Measurements from ENCODE around the gene SPATC1L.
A peak's percentile ranks its signal among the peaks of the same experiment; 100 is the strongest.

Gene SPATC1L

GRCh38 chr21:46165098-46165497 is 19.2 kb downstream of the SPATC1L start:
- DNase-seq = no peak

- DNase-seq = no peak
Measured at GRCh38 chr21:46163380-46163779, 20.9 kb downstream of the SPATC1L start.

GRCh38 chr21:46161633-46162592 is 22.3 kb downstream of the SPATC1L start:
- no peak for DNase-seq

- DNase-seq = no peak
Measured at GRCh38 chr21:46160907-46161632, 23.2 kb downstream of the SPATC1L start.

- no peak for DNase-seq
Measured at GRCh38 chr21:46160657-46160906, 23.7 kb downstream of the SPATC1L start.

GRCh38 chr21:46159841-46160656 is 24.2 kb downstream of the SPATC1L start:
- DNase-seq = no peak

- no peak for DNase-seq
Measured at GRCh38 chr21:46159390-46159789, 24.9 kb downstream of the SPATC1L start.

GRCh38 chr21:46158666-46159300 is 25.5 kb downstream of the SPATC1L start:
- no peak for DNase-seq

- DNase-seq = no peak
Measured at GRCh38 chr21:46157987-46158451, 26.2 kb downstream of the SPATC1L start.

- no peak for DNase-seq
Measured at GRCh38 chr21:46157396-46157986, 26.8 kb downstream of the SPATC1L start.

GRCh38 chr21:46156678-46157077 is 27.6 kb downstream of the SPATC1L start:
- DNase-seq = no peak

GRCh38 chr21:46156378-46156645 is 27.9 kb downstream of the SPATC1L start:
- no peak for DNase-seq

GRCh38 chr21:46155514-46156377 is 28.5 kb downstream of the SPATC1L start, which contains the start of gene FTCD:
TSS of gene FTCD (minus strand) at chr21:46155579. CDS start at chr21:46155523, 56 bp downstream.
- DNase-seq = no peak

GRCh38 chr21:46154955-46155513 is 29.2 kb downstream of the SPATC1L start:
- DNase-seq = no peak

GRCh38 chr21:46154155-46154954 is 29.9 kb downstream of the SPATC1L start:
- no peak for DNase-seq

GRCh38 chr21:46153247-46154154 is 30.8 kb downstream of the SPATC1L start:
- peak in 27 of 51 donors; percentile 11 to 71 (median 38) for DNase-seq

- DNase-seq = no peak
Measured at GRCh38 chr21:46152927-46153246, 31.4 kb downstream of the SPATC1L start.
